Astrocyte (in vitro differentiated cells and primary cell): ENCODE measurements around the gene USP15. TPM values are rescaled to one million over a fixed set of nuclear protein-coding genes. Genes with fewer than 3 reads are reported as not detected.

ENCODE experiments used
- DNase-seq: peaks from one replicate; pipeline ENCODE4 v3.0.0-alpha.2; 2010; ENCODE audit warnings: low read depth
- FAIRE-seq: peaks from 2 replicates; lab custom pipeline; 2011; peaks lifted over from hg19 to GRCh38; lab: Jason Lieb, UNC
- H2AFZ ChIP-seq: 2 replicates; pipeline ENCODE4 v1.6.0; 2012; ENCODE audit warnings: low read depth, low read length, inconsistent platforms
- H3K27ac ChIP-seq: 2 replicates; pipeline ENCODE4 v1.5.1; 2011; ENCODE audit warnings: low read depth, low read length, inconsistent platforms
- H3K27me3 ChIP-seq: 2 replicates; pipeline ENCODE4 v1.6.0; 2011; ENCODE audit warnings: low read length, inconsistent platforms; ENCODE audit not compliant: insufficient read depth
- H3K36me3 ChIP-seq: 2 replicates; pipeline ENCODE4 v1.5.1; 2011; ENCODE audit warnings: low read length, inconsistent platforms; ENCODE audit not compliant: insufficient read depth
- H3K4me1 ChIP-seq: 2 replicates; pipeline ENCODE4 v1.5.1; 2011; ENCODE audit warnings: low read length, inconsistent platforms; ENCODE audit not compliant: insufficient read depth
- H3K4me2 ChIP-seq: 2 replicates; pipeline ENCODE4 v1.6.0; 2012; ENCODE audit warnings: low read length, inconsistent platforms
- H3K4me3 ChIP-seq: 2 replicates; pipeline ENCODE4 v1.5.1; 2011; ENCODE audit warnings: low read depth, mild to moderate bottlenecking, low read length, inconsistent platforms; ENCODE audit not compliant: insufficient read depth
- H3K79me2 ChIP-seq: 2 replicates; pipeline ENCODE4 v1.6.0; 2012; ENCODE audit warnings: mild to moderate bottlenecking, low read length, inconsistent platforms; ENCODE audit not compliant: insufficient read depth
- H3K9ac ChIP-seq: 2 replicates; pipeline ENCODE4 v1.6.0; 2012; ENCODE audit warnings: mild to moderate bottlenecking, low read length, inconsistent platforms
- H3K9me3 ChIP-seq: 2 replicates; pipeline ENCODE4 v1.5.1; 2012; ENCODE audit warnings: low read depth, mild to moderate bottlenecking, low read length, inconsistent platforms; ENCODE audit not compliant: insufficient read depth
- H4K20me1 ChIP-seq: 2 replicates; pipeline ENCODE4 v1.6.0; 2012; ENCODE audit warnings: low read length, inconsistent platforms; ENCODE audit not compliant: insufficient read depth
- H3K27ac Mint-ChIP-seq: one replicate; pipeline ENCODE4 v1.8.0; 2021; ENCODE audit warnings: mild to moderate bottlenecking, mixed read lengths; ENCODE audit not compliant: unreplicated experiment
- H3K27me3 Mint-ChIP-seq: one replicate; pipeline ENCODE4 v1.8.0; 2021; ENCODE audit warnings: low read depth, mixed read lengths; ENCODE audit not compliant: unreplicated experiment
- H3K36me3 Mint-ChIP-seq: one replicate; pipeline ENCODE4 v1.8.0; 2021; ENCODE audit warnings: low read depth, mixed read lengths; ENCODE audit not compliant: unreplicated experiment
- H3K4me1 Mint-ChIP-seq: one replicate; pipeline ENCODE4 v1.8.0; 2021; ENCODE audit warnings: low read depth, mixed read lengths; ENCODE audit not compliant: unreplicated experiment
- H3K4me3 Mint-ChIP-seq: one replicate; pipeline ENCODE4 v1.8.0; 2021; ENCODE audit warnings: mild to moderate bottlenecking, moderate library complexity, mixed read lengths; ENCODE audit not compliant: unreplicated experiment
- H3K9me3 Mint-ChIP-seq: one replicate; pipeline ENCODE4 v1.8.0; 2021; ENCODE audit warnings: mild to moderate bottlenecking, mixed read lengths; ENCODE audit not compliant: unreplicated experiment
- EZH2 ChIP-seq: IDR thresholded peaks from 2 replicates; pipeline ENCODE4 v1.6.1; 2012; ENCODE audit warnings: mild to moderate bottlenecking, low read length, inconsistent platforms; ENCODE audit not compliant: insufficient read depth
- total RNA-seq: library from RNA; stranded (reverse); gene quantifications from 2 replicates; pipeline ENCODE4 v1.2.1, GENCODE V29; 2021
- TF ChIP-seq, protein P1 (sequence below): IDR thresholded peaks from 2 replicates; pipeline ENCODE4 v1.5.1; 2011; ENCODE audit warnings: low read depth, mild to moderate bottlenecking, inconsistent platforms, low read length, moderate library complexity; ENCODE audit not compliant: insufficient read depth

USP15 gene
- total RNA-seq, 1 donor from 2014 or later = 81.9 TPM

DNA sequence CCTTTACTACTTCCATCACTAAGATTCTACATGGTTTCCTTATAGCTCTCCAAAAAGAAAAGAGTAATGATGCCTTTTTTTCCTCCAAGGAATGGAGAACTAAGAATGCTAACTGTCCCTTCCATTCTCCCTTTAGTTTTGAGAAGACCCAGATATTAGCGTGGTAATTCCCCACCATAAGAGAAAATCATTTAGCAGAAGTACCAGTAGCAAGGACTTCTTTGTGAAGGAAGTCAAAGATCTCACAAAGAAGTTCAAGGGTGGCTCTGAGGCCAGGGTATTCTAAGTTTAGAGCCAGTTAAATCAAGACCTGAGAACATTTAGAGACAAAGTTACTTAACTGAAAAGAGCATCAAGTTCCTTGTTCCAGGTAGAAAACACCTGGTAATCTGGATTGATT lies 7.3 kb downstream of the USP15 start:
- DNase-seq = no peak
- H3K4me1 Mint-ChIP-seq = peaks cover 28% of the 10 kb centered on the region
- no peak overlapping the region for H2AFZ ChIP-seq
- no peak overlapping the region for H3K4me2 ChIP-seq
- H4K20me1 ChIP-seq = peaks cover 90% of the 10 kb centered on the region
- H3K79me2 ChIP-seq = peaks cover 100% of the 10 kb centered on the region
- no peaks in the 10 kb centered on the region for H3K9me3 ChIP-seq
- no peaks in the 10 kb centered on the region for H3K9me3 Mint-ChIP-seq
- H3K4me3 Mint-ChIP-seq = no peak overlapping the region
- no peaks in the 10 kb centered on the region for H3K36me3 ChIP-seq
- no peak overlapping the region for H3K27ac Mint-ChIP-seq
- peaks cover 8% of the 10 kb centered on the region for H3K4me1 ChIP-seq
- TF ChIP-seq, protein P1, sequence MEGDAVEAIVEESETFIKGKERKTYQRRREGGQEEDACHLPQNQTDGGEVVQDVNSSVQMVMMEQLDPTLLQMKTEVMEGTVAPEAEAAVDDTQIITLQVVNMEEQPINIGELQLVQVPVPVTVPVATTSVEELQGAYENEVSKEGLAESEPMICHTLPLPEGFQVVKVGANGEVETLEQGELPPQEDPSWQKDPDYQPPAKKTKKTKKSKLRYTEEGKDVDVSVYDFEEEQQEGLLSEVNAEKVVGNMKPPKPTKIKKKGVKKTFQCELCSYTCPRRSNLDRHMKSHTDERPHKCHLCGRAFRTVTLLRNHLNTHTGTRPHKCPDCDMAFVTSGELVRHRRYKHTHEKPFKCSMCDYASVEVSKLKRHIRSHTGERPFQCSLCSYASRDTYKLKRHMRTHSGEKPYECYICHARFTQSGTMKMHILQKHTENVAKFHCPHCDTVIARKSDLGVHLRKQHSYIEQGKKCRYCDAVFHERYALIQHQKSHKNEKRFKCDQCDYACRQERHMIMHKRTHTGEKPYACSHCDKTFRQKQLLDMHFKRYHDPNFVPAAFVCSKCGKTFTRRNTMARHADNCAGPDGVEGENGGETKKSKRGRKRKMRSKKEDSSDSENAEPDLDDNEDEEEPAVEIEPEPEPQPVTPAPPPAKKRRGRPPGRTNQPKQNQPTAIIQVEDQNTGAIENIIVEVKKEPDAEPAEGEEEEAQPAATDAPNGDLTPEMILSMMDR = no peak
- TF ChIP-seq EZH2 = no peak
- H3K36me3 Mint-ChIP-seq = no peaks in the 10 kb centered on the region
- no peak overlapping the region for H3K9ac ChIP-seq
- no peaks in the 10 kb centered on the region for H3K27me3 Mint-ChIP-seq
- H3K27ac ChIP-seq = no peak overlapping the region
- no peak for FAIRE-seq
- no peak overlapping the region for H3K4me3 ChIP-seq
- no peaks in the 10 kb centered on the region for H3K27me3 ChIP-seq

DNA sequence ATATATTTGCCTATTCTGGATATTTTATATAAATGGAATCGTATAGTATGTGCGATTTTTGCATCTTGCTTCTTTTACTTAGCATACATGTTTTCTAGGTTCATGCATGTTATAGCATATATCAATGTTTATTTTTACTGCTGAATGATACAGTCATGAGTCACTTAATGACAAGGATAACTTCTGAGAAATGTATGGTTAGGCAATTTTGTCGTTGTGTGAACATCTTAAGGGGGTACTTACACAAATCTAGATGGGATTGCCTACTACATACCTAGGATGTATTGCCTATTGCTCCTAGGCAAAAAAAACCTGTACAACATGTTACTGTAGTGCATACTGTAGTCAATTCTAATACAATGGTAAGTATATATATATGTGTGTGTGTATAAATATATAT lies 8.8 kb downstream of the USP15 start:
- Histone ChIP-seq H3K4me1 (peaks cover 8% of the 10 kb centered on the region), H3K4me2 (peak overlapping the region; percentile 24), H3K4me3 (no peak overlapping the region), H3K9me3 (no peaks in the 10 kb centered on the region), H4K20me1 (peaks cover 88% of the 10 kb centered on the region), H3K79me2 (peaks cover 100% of the 10 kb centered on the region), H3K27ac (no peak overlapping the region), H3K36me3 (no peaks in the 10 kb centered on the region), H2AFZ (no peak overlapping the region), H3K9ac (no peak overlapping the region), H3K27me3 (no peaks in the 10 kb centered on the region)
- Mint-ChIP-seq H3K27me3 (no peaks in the 10 kb centered on the region), H3K36me3 (no peaks in the 10 kb centered on the region), H3K4me3 (no peak overlapping the region), H3K27ac (no peak overlapping the region), H3K9me3 (no peaks in the 10 kb centered on the region), H3K4me1 (peaks cover 26% of the 10 kb centered on the region)
- TF ChIP-seq, protein P1 = no peak
- TF ChIP-seq EZH2 = no peak
- peak; percentile 65 for DNase-seq
- FAIRE-seq = no peak

DNA sequence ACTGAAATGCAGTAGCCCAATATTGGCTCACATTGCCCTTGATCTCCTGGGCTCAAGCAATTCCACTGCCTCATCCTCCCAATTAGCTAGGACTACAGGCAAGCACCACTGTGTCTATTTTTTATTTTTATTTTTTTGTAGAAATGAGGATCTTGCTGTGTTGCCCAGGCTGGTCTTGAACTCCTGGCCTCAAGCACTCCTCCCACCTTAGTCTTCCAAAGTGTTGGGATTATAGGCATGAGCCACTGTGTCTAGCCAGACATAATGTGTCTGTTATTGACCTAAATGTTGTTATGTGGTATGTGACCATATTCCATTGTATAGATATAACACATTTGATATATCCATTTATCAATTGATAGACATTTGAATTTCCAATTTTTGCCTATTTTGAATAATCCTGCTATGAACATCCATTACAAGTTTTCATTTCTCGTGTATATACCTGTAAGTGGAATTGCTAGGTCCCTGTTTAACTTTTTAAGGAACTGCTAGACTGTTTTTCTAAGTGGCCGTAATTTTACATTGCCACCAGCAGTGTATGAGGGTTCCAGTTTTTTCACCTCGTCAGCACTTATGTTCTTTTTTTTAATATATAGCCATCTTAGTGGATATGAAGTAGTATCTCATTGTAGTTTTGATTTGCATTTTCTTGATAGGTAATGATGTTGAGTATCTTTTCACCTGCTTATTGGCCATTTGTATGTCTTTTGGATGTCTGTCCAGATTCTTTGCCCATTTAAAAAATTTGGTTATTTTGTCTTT lies 9.4 kb downstream of the USP15 start:
- H3K36me3 Mint-ChIP-seq = no peaks in the 10 kb centered on the region
- no peak for TF ChIP-seq EZH2
- H3K4me1 Mint-ChIP-seq = peaks cover 23% of the 10 kb centered on the region
- FAIRE-seq (no peak), DNase-seq (no peak)
- H4K20me1 ChIP-seq = peaks cover 88% of the 10 kb centered on the region
- no peak overlapping the region for H3K27ac ChIP-seq
- no peaks in the 10 kb centered on the region for H3K9me3 ChIP-seq
- peaks cover 100% of the 10 kb centered on the region for H3K79me2 ChIP-seq
- peaks cover 8% of the 10 kb centered on the region for H3K4me1 ChIP-seq
- H3K9ac ChIP-seq = no peak overlapping the region
- no peak overlapping the region for H3K4me3 ChIP-seq
- no peak overlapping the region for H3K27ac Mint-ChIP-seq
- H3K27me3 Mint-ChIP-seq = no peaks in the 10 kb centered on the region
- no peaks in the 10 kb centered on the region for H3K9me3 Mint-ChIP-seq
- H3K4me2 ChIP-seq = no peak overlapping the region
- no peaks in the 10 kb centered on the region for H3K36me3 ChIP-seq
- H3K27me3 ChIP-seq = no peaks in the 10 kb centered on the region
- H3K4me3 Mint-ChIP-seq = no peak overlapping the region
- H2AFZ ChIP-seq = no peak overlapping the region
